GM23338 (cell line): ENCODE results near the gene PPP2R5E.

ENCODE experiments used
- CTCF ChIP-seq, 2 experiments: fragments of 200-600 bp in 1 of 2; sonication (generic) in 1 of 2; conservative IDR thresholded peaks; 2 replicates each; pipeline versions ENCODE4 v1.5.1 to v1.6.1; 2016 to 2017; ENCODE audit warnings: antibody characterized with exemption in 2 of 2, low read depth in 2 of 2, mild to moderate bottlenecking in 2 of 2, moderate library complexity in 1 of 2
- EZH2 ChIP-seq: fragments of 200-600 bp; sonication (generic); IDR thresholded peaks from one replicate; pipeline ENCODE4 v1.8.0; 2017; ENCODE audit warnings: antibody characterized with exemption, mild to moderate bottlenecking, low read depth; ENCODE audit not compliant: unreplicated experiment
- POLR2AphosphoS5 ChIP-seq: IDR thresholded peaks from 2 replicates; pipeline ENCODE4 v1.6.1; 2016; ENCODE audit warnings: antibody characterized with exemption, low read depth

- TF ChIP-seq EZH2 (no peak), CTCF (conservative IDR thresholded peaks at IDR 0.05; ENCODE audit: low read depth in 2 of 2) (no peak), POLR2AphosphoS5 (no peak)
Observed at GRCh38 chr14:63454436-63454835, 88.7 kb downstream of the PPP2R5E start.
